HG03432 (cell line): ENCODE measurements around the gene TMEM144.

Experiments
- ATAC-seq: cut with Tn5 transposase; IDR thresholded peaks from one replicate; pipeline ENCODE4 v1.9.1; 2021; ENCODE audit warnings: mild to moderate bottlenecking, moderate library complexity; ENCODE audit not compliant: unreplicated experiment

TMEM144 gene

DNA sequence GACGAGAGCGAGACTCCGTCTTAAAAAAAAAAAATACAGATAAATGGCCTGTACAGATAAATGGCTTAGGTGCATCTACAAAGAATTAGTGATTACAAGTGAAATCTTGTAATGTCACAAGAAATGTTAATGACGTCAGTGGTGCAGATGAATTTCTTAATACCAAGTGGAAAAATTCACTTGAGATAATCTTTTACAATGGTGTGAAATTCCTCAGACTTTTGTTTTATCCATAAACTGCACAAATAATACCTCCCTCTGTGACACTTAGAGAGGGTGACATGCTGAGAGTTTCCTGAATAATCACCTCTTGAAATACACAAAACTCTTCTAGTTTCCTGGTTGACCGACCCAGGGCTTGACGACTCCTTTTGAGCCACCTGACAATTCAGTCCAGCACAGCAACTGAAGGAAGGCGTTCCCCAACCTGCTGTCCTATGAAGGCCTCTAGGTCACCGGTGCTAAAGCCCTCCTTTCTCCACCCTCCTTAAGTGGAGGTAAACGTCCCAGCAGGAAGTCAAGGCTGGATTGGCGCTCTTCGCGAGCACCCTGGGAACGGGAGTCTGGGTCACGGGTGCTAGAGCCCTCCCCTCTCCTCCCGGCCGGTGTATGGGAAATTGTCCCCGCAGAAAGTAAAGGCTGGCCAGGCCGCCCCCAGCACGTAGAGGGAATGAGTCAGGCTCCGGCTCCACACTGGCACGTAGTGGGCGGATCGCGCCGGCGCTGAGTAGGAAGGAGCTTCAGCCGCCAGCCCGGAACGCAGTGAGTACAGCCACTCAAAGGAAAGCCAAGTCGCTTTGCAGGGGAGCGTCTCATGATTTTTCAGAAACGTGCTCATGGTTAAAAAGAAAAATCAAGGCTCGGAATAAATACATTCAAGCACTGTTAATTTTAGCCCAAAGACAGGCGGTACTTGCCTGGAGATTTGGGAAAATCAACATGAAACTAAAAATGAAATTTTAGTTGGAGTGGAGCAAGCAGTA is at the start of gene TMEM144:
TSS of gene TMEM144 (plus strand) at position 662 of the 983 bp plus-strand sequence. CDS start 2,182 bp downstream, outside the sequence.
- ATAC-seq = peak; percentile 98

DNA sequence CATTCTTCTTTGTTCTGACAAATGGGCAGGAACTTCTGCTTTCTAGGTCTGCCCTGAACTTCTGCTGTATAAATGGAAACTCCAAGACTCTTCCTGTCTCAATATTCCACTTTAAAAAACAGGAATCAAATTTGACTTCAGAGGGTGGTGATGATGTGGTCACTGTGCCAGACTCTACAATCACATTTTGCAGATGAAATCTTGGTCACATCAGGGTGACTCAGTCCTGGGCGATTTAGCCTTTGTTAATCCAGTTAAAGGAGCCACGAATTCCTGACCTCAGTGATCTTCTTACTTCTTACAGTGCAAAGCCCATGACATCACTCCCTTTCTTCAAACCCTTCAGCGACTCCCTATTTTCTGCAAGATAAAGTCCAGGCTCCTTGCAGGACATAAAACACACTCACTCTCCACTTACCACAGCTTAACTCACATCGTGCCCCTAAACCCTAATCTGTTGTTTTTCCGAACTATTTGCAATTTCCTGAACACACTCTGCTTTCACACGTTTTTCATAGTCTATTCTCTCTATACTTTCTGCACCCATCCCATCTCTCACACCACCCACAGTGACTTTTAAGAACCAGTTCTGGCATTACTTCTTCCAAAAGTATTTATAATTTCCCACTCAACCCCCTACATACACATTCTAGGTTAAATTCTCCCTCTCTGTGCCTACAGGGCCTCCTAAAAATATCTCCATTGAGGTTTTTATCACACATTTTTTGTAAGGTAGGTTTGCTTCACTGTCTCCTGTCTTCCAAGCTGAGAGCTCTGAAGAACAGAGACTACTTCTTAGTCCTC is 48.5 kb upstream of the TMEM144 start:
- no peak for ATAC-seq

DNA sequence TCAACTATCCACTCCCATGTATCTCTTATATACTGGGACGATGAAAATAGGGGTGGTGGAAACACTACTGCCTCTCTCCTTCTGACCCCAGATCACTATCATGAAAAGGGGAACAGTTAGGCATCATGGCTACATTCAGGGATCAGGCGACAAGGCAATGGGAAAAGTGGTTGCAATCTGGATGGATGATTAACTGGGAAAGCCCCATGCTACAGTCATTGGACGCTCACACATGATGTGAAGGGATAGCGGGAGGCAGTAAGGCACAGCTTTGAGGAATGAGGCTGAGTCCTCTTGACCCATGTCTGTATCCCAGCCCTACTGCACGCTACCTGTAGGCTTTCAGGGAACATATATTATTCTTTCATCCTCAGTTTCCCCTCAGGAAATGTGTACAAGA is 47.7 kb upstream of the TMEM144 start:
- no peak for ATAC-seq

DNA sequence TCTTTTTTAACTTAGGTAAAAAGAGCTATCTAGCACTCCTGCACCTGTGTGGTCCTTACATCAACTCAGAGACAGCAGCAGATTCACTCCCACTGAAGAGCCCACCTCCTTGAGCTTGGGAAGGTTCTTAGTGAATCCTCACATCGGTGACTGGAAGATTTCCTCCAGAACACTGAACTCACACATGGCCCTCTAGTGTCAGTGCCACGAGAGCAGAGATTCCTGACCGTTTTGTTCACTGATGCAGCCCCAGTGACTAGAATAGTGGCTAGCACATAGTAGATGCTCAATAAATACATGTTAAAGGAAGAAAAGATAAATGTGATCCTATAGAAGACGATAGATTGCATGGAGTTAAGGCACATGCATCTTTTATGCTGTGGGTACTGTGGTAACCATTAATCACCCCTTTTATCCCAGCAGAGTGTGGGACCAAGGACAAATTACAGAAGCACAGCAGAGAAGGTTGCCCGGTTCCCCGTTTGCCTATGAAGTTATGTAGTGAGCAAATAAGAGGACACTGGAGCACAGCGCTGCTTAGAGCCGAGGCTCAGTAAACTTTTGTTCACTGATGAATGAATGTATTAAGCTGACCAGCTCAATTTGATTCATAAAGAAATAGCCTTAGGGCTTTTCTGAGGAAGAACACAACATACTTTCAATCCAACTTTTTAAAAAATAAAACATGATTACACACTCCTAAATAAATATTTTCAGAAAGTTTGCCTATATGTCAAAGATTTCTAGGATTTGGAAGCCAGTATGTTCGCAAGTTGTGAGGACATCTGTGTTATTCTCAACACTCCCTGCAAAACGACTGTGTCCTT is 46.1 kb upstream of the TMEM144 start:
- ATAC-seq = no peak

DNA sequence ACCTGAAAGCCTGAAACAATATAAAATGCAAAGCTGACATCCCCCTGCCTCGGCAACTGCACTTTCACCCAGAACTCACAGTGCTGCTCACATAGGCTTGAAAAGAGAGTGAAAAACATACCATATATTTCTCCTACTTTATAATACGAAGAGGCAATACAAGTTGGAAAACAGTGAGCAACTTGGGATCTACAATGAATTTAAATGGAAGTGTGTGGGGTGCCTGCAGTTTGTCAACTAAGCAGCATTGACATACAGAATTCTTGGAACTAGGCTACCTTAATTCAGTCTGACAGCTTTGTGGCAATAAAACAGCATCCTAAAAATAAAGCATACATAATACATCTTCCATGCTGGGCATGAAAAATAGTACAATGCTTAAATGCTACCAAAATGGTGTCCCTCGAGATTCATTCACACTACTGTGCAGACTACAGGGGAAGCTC is 45.5 kb upstream of the TMEM144 start:
- ATAC-seq = no peak

DNA sequence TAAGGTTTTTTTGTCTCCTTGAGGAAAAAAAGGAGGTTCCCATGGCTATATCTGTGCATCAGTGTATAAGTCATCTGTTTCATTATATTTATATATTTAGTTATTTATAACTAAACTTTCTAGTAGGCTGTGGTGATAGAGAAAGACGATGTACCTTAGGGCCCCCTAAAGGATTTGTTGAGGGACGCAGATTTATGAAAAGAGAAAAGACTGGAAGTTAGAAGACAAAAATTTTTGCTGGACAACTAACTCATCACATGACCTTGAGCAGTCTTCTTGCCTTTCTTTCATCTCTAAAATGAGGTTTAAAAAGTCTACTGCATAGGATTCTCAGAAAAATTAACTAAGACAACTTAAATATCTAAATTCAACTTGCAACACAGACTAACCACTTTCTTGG is 43.6 kb upstream of the TMEM144 start:
- ATAC-seq = no peak

DNA sequence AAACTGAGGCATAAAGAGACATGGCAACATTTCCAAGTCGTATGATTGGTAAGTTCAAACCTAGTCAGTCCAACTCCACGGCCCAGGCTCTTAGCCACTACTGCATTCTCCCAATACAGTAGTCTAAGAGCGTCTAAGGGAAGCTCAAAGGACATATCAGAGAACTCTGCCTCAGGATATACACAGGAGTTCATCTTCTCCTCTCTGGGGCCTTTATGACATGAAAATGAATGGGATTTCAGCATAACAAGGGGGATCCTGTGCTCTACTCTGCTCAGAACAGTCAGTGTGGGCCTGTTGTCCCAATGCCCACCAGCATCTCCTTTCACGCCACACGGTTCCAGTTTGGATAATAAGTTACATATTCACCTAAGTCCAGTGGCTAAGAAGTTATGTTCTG is 41.7 kb upstream of the TMEM144 start:
- no peak for ATAC-seq

DNA sequence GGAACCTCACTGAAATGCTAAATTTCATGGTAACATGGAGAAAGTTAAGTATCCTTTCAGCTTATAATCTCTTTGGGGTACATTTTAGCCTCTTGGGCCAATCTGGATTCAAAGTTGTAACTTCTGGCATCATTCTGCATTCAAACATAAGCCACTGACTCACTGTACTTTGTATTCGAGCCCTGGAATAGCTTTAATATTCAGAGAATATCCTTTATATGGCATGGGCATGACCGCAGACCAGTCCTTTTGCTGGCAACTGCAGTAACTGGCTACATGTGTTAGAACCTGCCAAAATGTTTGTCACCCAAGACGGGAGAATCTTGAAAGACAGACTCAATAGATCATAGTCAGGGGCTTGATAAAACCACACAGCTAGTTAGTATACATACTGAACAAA is 40.8 kb upstream of the TMEM144 start:
- no peak for ATAC-seq

DNA sequence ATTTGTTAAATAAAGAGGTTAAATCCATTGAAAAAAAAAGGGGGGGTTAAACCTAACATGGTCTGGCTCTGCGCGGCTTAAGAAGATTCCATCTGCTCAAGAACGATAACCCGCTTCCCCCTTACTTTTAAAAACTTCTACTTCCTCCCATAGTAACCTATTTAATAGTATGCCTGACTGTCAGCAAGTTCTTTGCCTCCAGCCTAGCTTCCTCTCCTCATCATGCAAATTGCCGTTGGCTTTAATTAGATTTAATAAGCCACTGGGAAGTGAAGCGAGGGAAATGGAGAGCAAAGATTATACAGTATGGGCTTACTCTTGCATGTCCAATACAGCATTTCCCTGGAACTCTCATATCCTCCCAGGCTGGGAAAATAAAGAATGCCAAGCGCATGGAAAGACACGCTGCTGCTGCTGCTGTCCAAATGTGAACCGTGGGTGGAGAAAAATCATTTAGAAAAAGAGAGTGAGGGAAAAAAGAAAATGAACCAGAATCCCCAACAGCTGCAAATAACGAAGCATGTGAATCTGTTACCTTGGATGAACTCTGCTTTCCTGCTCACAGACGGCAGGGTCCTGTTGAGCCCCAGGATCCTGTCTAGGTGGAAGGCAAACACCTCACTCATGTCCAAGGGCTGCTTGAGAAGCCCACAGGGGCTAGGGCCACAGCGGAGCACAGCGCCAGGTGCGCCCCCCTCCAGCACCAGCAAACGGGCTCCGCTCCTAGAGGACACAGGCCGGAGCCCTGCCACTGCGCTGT is 40.2 kb upstream of the TMEM144 start:
- peak; percentile 13 for ATAC-seq

DNA sequence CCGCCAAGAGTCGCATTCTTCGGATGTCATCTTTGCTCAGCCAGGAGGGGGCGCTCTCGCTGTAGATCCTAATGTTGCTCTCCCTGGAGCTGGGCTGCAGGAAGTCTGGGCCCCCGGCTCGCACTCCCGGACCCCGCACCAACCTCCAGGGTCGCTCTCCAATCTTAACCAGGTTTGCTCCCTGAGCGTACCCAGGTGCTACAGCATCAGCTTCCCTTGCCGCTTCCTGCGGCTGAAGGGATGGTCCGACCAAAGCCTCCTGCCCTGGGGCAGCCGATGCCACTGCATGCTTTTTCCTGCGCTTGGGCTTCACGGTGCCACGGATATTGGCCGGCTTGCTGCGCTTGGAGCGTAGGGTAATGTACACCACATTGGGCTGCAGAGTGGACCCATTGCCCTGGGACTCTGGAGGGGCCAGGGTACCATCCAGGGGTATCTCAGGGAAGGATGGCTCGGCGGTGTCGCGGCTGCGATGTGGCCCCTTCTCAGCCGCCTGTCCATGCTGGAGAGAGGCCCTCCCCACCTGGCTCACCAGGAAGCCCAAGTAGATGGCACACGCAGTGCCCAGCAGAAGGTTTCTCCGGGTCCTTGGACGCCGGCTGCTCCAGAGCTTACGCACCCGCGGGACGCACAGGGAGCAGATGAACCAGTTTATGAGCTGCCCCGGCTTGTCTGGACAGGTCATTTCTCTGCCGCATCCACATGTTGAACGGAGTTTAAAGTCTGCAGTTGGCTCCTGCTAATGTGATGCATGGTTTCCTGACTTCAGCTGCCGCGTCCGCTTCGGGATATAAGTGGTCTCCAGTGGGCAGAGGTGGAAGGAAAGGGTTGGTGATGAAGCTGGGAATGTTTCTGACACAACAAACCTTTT is 39.4 kb upstream of the TMEM144 start:
- peak; percentile 65 for ATAC-seq

DNA sequence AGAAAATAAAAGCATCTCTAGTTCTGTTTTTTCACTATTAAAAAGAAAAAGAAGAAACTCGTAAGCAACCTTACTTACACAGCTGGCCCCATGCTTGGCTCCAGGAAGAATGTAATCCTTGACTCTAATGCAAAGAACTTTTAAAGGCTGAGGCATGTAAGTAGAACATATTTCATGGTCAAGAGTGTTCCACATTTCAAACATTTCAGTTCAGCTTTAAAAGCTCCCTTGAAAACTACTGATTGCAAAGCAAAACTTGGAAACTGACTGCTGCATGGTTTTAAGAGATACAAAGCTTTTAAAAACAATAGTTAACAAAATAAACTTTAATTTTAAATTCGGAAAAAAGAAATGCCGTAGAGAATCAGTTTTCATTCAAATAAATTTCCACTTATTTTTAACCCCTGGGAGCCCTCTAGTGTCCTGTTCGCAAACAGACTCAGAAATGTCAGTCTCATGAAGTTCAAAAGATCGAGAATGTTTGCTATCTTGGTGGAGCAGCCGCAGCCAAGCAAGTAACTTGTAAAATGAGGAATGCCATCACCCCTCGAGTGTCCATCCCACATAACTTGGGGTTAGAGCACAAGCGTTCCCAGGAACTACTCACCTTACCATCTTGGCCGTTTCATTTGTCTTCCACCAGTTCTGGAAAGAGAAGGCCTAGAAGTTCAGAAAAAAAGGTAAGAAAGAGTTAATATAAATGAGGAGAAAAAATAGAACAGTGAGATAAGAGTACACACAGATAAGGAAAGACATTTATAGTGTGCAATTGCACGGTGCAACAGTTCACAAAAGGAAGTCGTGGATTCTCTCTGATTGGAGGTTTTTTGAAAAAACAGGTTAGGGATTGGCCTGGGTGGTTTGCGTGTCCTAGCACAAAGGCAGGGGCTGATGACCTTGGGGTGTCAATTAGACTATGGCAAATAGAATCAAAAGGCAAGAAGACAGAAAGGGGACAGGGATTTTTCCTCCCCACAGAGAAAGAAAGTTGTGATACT is 37.7 kb upstream of the TMEM144 start, which contains the start of gene GASK1B:
TSS of gene GASK1B (minus strand) at position 765 of the 998 bp plus-strand sequence. CDS start 1,650 bp downstream, outside the sequence.
- peak; percentile 49 for ATAC-seq

DNA sequence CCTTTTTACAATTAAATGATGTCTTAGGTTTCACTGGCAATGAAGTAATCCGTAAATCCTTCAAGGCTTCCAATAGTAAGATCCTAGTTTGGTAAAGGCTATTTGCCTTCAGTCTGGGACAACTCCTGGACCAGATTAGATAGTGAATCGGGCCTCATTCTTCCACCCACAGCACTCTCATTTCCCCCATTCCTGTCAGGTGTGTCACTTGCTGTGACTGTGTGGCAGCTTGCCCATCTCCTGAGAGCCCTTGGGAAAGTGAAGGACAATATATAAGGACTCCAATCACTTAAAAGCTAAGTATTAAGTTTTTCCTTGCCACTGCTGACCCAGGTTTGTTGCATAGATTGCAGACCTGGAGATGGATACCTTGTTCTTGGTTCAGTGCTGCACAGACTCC is 34.2 kb upstream of the TMEM144 start:
- ATAC-seq = no peak

DNA sequence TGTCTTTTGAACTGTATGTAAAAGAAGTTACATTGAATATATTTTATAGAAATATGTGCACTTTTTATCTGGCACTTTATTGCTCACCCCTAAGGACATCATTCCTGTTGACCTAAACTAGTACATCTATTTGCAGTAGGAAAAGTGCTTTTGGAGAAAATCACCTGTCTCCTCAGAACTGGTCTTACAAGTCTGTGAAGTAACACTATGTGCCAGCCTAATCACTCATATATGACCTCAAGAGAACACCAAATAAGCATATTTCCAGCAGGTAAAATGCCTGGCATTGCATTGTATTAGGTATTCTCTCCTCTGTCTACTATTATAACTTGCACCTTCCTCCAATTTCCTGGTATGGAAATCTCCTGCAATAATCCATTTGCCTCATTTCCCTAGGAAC is 33.5 kb upstream of the TMEM144 start:
- ATAC-seq = no peak

DNA sequence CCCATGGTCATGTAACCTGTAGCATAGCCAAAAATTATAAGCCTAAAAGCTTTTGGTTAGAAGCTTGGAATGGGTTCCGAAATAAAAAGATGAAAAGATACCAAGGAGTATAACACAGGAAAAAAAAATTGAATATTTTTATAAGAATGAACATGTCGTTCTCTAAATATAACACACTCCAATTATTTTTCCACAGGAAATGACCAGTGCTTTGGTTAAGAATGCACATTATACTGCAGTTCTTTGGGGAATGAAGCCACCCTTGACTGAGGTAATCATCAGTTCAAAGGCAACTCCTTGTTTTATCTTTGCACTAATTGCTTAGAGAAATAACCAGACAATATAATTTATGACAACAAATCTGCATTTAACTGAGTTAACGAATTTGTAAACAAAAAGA is 30.8 kb upstream of the TMEM144 start:
- no peak for ATAC-seq

DNA sequence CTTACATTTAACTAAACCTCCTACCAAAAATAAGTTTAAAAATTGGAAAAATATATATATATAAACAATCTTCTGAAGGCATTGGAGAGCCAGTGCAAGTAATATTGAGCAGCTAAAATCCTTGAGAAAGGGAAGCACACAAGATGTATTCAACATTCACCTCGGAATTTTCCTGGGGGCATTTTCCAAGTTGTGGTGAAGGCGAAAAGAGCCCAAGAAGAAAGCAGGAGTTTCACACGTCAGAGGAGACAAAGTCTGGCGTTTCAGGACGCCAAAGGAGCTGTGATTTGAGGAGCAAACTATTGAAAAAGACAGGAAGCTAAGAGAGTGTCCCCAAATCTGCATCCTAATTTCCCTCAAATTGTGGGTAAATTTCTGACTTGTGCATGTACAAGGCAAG is 28.4 kb upstream of the TMEM144 start:
- ATAC-seq = no peak

DNA sequence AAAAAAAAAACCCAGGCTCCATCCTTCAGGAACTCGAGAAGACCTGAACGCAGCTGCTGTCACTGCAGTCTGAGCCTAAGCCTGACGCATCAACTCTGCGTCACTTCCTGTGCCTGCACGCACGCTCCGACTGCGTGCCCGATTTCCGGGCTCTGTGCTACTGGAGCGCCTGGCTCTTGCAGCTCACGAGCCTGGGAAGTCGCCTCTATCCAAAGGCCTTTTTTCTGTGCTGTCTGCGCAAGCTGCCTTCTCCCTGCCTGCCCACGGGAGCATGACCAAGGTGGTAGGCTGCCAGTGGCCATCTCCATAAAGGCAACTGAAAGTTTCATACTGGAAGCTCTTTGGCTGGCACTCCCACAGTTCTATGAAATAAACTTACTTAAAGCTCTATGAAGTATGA is 27.6 kb upstream of the TMEM144 start:
- no peak for ATAC-seq

DNA sequence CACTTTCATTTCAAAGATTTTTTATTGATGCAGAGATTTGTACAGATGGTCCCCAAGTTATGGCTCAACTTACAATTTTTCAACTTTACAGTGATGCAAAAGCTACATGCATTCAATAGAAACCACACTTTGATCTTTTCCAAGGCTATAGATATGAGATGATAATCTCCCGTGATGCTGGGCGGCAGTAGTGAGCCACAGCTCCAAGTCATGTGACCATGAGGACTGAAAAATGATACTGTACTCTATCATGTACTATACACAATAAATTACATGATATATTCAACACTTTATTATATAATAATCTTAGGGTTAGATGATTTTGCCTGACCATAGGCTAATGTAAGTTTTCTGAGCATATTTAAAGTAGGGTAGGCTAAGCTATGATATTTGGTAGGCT is 23.5 kb upstream of the TMEM144 start:
- no peak for ATAC-seq

DNA sequence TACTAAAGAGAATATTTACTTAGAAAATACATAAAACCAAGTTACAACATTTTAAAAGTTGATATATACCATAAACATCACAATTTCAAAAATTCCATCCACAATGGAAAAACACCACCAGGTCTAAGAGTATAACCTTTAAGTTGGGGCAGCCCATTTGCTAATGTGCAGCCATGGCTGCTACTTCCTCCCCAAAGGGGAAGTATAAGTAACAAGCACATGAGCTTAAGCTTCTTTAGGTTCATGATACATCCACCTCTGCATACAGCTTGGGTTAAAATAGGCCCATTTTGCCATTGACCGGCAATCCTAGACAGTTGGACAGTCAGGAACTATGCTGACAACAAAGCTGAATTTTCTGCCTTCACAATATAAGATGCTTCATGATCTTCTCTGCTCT is 20.9 kb upstream of the TMEM144 start:
- ATAC-seq = no peak
